ENCODE measurements around the gene DNAJB8.

Gene DNAJB8

GRCh38 chr3:128432971-128433836 lies 33.5 kb downstream of the DNAJB8 start:
- ChIA-PET CTCF (no interaction called here), POLR2A (no interaction called here)
- no peak for TF ChIP-seq PKNOX1 (IDR thresholded peaks at IDR 0.05)
- TF ChIP-seq ZNF384 (IDR thresholded peaks at IDR 0.05), result no peak
- TF ChIP-seq SUZ12 (IDR thresholded peaks at IDR 0.05), result no peak
- TF ChIP-seq L3MBTL2 (conservative IDR thresholded peaks at IDR 0.05), result no peak
- TF ChIP-seq FOXK2 (IDR thresholded peaks at IDR 0.05), result no peak
- TF ChIP-seq ARNT (IDR thresholded peaks at IDR 0.05), result no peak
- TF ChIP-seq BHLHE40 (IDR thresholded peaks at IDR 0.05; ENCODE audit: borderline replicate concordance), result no peak
- TF ChIP-seq CTBP1 (IDR thresholded peaks at IDR 0.05; ENCODE audit: borderline replicate concordance), result no peak
- TF ChIP-seq TARDBP (IDR thresholded peaks at IDR 0.05), result no peak
- TF ChIP-seq FOXA1 (IDR thresholded peaks at IDR 0.05), result no peak
- TF ChIP-seq ELF4 (IDR thresholded peaks at IDR 0.05), result no peak
- no peak for TF ChIP-seq LEF1 (IDR thresholded peaks at IDR 0.05; ENCODE audit: borderline replicate concordance)
- no peak for TF ChIP-seq NFRKB (IDR thresholded peaks at IDR 0.05)
- no peak for TF ChIP-seq FOXM1 (IDR thresholded peaks at IDR 0.05; ENCODE audit: borderline replicate concordance)
- TF ChIP-seq HDGF (IDR thresholded peaks at IDR 0.05; ENCODE audit: borderline replicate concordance), result no peak
- no peak for TF ChIP-seq SP1 (IDR thresholded peaks at IDR 0.05)
- DNase-seq (ENCODE audit: extremely low spot score), result no peak

GRCh38 chr3:128432301-128432970 lies 34.3 kb downstream of the DNAJB8 start:
- no peak for DNase-seq (ENCODE audit: extremely low spot score)
- TF ChIP-seq HDGF (IDR thresholded peaks at IDR 0.05; ENCODE audit: borderline replicate concordance) (no peak), SUZ12 (IDR thresholded peaks at IDR 0.05) (no peak), LEF1 (IDR thresholded peaks at IDR 0.05; ENCODE audit: borderline replicate concordance) (no peak), L3MBTL2 (conservative IDR thresholded peaks at IDR 0.05) (no peak), ARNT (IDR thresholded peaks at IDR 0.05) (no peak), NFRKB (IDR thresholded peaks at IDR 0.05) (no peak), PKNOX1 (IDR thresholded peaks at IDR 0.05) (no peak)
- CTCF ChIA-PET, result no interaction called here
- POLR2A ChIA-PET, result no interaction called here

- POLR2A ChIA-PET, result no interaction called here
- CTCF ChIA-PET, result no interaction called here
These were observed 34.8 kb downstream of the DNAJB8 start for GRCh38 chr3:128431803-128432300.

GRCh38 chr3:128430731-128431130 lies 36.0 kb downstream of the DNAJB8 start:
- ChIA-PET CTCF (interaction anchor here (0.7 kb wide), 1 partner anchor 9 kb away, joined by 3 read pairs; no protein-coding TSS in a partner anchor), POLR2A (interaction anchor here (0.9 kb wide), 1 partner anchor 58 kb away, joined by 3 read pairs; no protein-coding TSS in a partner anchor)
- no peak for TF ChIP-seq PKNOX1 (IDR thresholded peaks at IDR 0.05)
- no peak for TF ChIP-seq FOXA1 (IDR thresholded peaks at IDR 0.05)
- no peak for TF ChIP-seq ZNF384 (IDR thresholded peaks at IDR 0.05)
- no peak for TF ChIP-seq L3MBTL2 (conservative IDR thresholded peaks at IDR 0.05)
- TF ChIP-seq CTBP1 (IDR thresholded peaks at IDR 0.05; ENCODE audit: borderline replicate concordance), result no peak
- no peak for TF ChIP-seq ELF4 (IDR thresholded peaks at IDR 0.05)
- TF ChIP-seq SP1 (IDR thresholded peaks at IDR 0.05), result no peak
- TF ChIP-seq HDGF (IDR thresholded peaks at IDR 0.05; ENCODE audit: borderline replicate concordance), result no peak
- TF ChIP-seq SUZ12 (IDR thresholded peaks at IDR 0.05), result no peak
- TF ChIP-seq TARDBP (IDR thresholded peaks at IDR 0.05), result no peak
- TF ChIP-seq NFRKB (IDR thresholded peaks at IDR 0.05), result no peak
- no peak for TF ChIP-seq BHLHE40 (IDR thresholded peaks at IDR 0.05; ENCODE audit: borderline replicate concordance)
- TF ChIP-seq FOXM1 (IDR thresholded peaks at IDR 0.05; ENCODE audit: borderline replicate concordance), result no peak
- TF ChIP-seq LEF1 (IDR thresholded peaks at IDR 0.05; ENCODE audit: borderline replicate concordance), result no peak
- DNase-seq (ENCODE audit: extremely low spot score), result no peak

More at GRCh38 chr3:128431803-128432300, 34.8 kb downstream of the DNAJB8 start:
- no peak for TF ChIP-seq SUZ12 (IDR thresholded peaks at IDR 0.05)
- no peak for TF ChIP-seq L3MBTL2 (conservative IDR thresholded peaks at IDR 0.05)
- no peak for TF ChIP-seq BHLHE40 (IDR thresholded peaks at IDR 0.05; ENCODE audit: borderline replicate concordance)
- TF ChIP-seq LEF1 (IDR thresholded peaks at IDR 0.05; ENCODE audit: borderline replicate concordance), result no peak
- TF ChIP-seq FOXM1 (IDR thresholded peaks at IDR 0.05; ENCODE audit: borderline replicate concordance), result no peak
- no peak for TF ChIP-seq FOXA1 (IDR thresholded peaks at IDR 0.05)
- TF ChIP-seq SP1 (IDR thresholded peaks at IDR 0.05), result no peak
- no peak for TF ChIP-seq CTBP1 (IDR thresholded peaks at IDR 0.05; ENCODE audit: borderline replicate concordance)
- TF ChIP-seq TARDBP (IDR thresholded peaks at IDR 0.05), result no peak
- no peak for TF ChIP-seq FOXK2 (IDR thresholded peaks at IDR 0.05)
- no peak for TF ChIP-seq NFRKB (IDR thresholded peaks at IDR 0.05)
- TF ChIP-seq ARNT (IDR thresholded peaks at IDR 0.05), result no peak
- no peak for TF ChIP-seq PKNOX1 (IDR thresholded peaks at IDR 0.05)
- no peak for DNase-seq (ENCODE audit: extremely low spot score)

GRCh38 chr3:128430301-128430700 lies 36.4 kb downstream of the DNAJB8 start:
- POLR2A ChIA-PET, result interaction anchor here (0.9 kb wide), 1 partner anchor 59 kb away, joined by 3 read pairs; no protein-coding TSS in a partner anchor
- CTCF ChIA-PET, result interaction anchor here (0.7 to 1.0 kb wide), 2 partner anchors 8 to 9 kb away, joined by 3 to 4 read pairs; no protein-coding TSS in a partner anchor
- TF ChIP-seq L3MBTL2 (conservative IDR thresholded peaks at IDR 0.05), result no peak
- no peak for TF ChIP-seq FOXA1 (IDR thresholded peaks at IDR 0.05)
- no peak for TF ChIP-seq NFRKB (IDR thresholded peaks at IDR 0.05)
- TF ChIP-seq ZNF384 (IDR thresholded peaks at IDR 0.05), result no peak
- no peak for TF ChIP-seq PKNOX1 (IDR thresholded peaks at IDR 0.05)
- no peak for TF ChIP-seq CTBP1 (IDR thresholded peaks at IDR 0.05; ENCODE audit: borderline replicate concordance)
- no peak for TF ChIP-seq FOXM1 (IDR thresholded peaks at IDR 0.05; ENCODE audit: borderline replicate concordance)
- no peak for TF ChIP-seq ELF4 (IDR thresholded peaks at IDR 0.05)
- DNase-seq (ENCODE audit: extremely low spot score), result no peak
